ENCODE results near the gene KRT7. TPM values are rescaled to one million over a fixed set of nuclear protein-coding genes. Genes with fewer than 3 reads are reported as not detected.

KRT7 gene
- total RNA-seq, 4 donors from 2014 or later: 95.8 to 176 (median 123) TPM

GRCh38 chr12:52266514-52266913 lies 33.5 kb downstream of the KRT7 start:
- H3K36me3 ChIP-seq: no peaks in the 10 kb centered on the region

GRCh38 chr12:52267266-52267665 lies 34.2 kb downstream of the KRT7 start:
- TF ChIP-seq EP300 (IDR thresholded peaks at IDR 0.05) (no peak), POLR2A (IDR thresholded peaks at IDR 0.05) (no peak), CTCF (IDR thresholded peaks at IDR 0.05) (no peak), POLR2AphosphoS5 (IDR thresholded peaks at IDR 0.05) (no peak)
- WGBS: 100% methylated on average over 3 of the region's 3 CpGs
- DNase-seq (ENCODE audit: low spot score in 2 of 2): peak in 1 of 2 donors; percentile 31
- Histone ChIP-seq H3K4me3 (no peak overlapping the region), H3K4me1 (peaks cover 3% of the 10 kb centered on the region), H3K36me3 (no peaks in the 10 kb centered on the region), H3K9me3 (no peaks in the 10 kb centered on the region), H3K27me3 (peaks cover 17% of the 10 kb centered on the region), H3K27ac (no peak overlapping the region)

More at GRCh38 chr12:52266514-52266913, 33.5 kb downstream of the KRT7 start:
- H3K4me3 ChIP-seq: no peak overlapping the region
- H3K9me3 ChIP-seq: no peaks in the 10 kb centered on the region
- TF ChIP-seq POLR2A (IDR thresholded peaks at IDR 0.05): no peak
- TF ChIP-seq CTCF (IDR thresholded peaks at IDR 0.05): no peak
- TF ChIP-seq POLR2AphosphoS5 (IDR thresholded peaks at IDR 0.05): no peak
- TF ChIP-seq EP300 (IDR thresholded peaks at IDR 0.05): no peak
- H3K27me3 ChIP-seq: peaks cover 19% of the 10 kb centered on the region
- no peak overlapping the region for H3K27ac ChIP-seq
- 87% methylated on average over 2 of the region's 2 CpGs for WGBS
- H3K4me1 ChIP-seq: peaks cover 3% of the 10 kb centered on the region
- DNase-seq (ENCODE audit: low spot score in 2 of 2): peak in 1 of 2 donors; percentile 55

GRCh38 chr12:52267699-52268098 lies 34.7 kb downstream of the KRT7 start:
- TF ChIP-seq CTCF (IDR thresholded peaks at IDR 0.05) (no peak), POLR2AphosphoS5 (IDR thresholded peaks at IDR 0.05) (no peak), POLR2A (IDR thresholded peaks at IDR 0.05) (no peak), EP300 (IDR thresholded peaks at IDR 0.05) (no peak)
- Histone ChIP-seq H3K4me1 (peaks cover 3% of the 10 kb centered on the region), H3K36me3 (no peaks in the 10 kb centered on the region), H3K9me3 (no peaks in the 10 kb centered on the region), H3K27ac (no peak overlapping the region), H3K4me3 (no peak overlapping the region), H3K27me3 (peaks cover 13% of the 10 kb centered on the region)
- peak in 1 of 2 donors; percentile 43 for DNase-seq (ENCODE audit: low spot score in 2 of 2)
- WGBS: 70% methylated on average over 3 of the region's 3 CpGs

- no peak for DNase-seq (ENCODE audit: low spot score in 2 of 2)
- Histone ChIP-seq H3K4me1 (peaks cover 3% of the 10 kb centered on the region), H3K27me3 (peaks cover 12% of the 10 kb centered on the region), H3K27ac (peak overlapping the region; percentile 24), H3K36me3 (no peaks in the 10 kb centered on the region), H3K9me3 (no peaks in the 10 kb centered on the region), H3K4me3 (no peak overlapping the region)
- 66% methylated on average over 2 of the region's 2 CpGs for WGBS
- TF ChIP-seq EP300 (IDR thresholded peaks at IDR 0.05) (no peak), POLR2AphosphoS5 (IDR thresholded peaks at IDR 0.05) (no peak)
Measured at GRCh38 chr12:52268212-52268611, 35.2 kb downstream of the KRT7 start.

GRCh38 chr12:52270541-52271070 lies 37.6 kb downstream of the KRT7 start:
- H3K27ac ChIP-seq: no peak overlapping the region
- peak in 1 of 2 donors; percentile 58 for DNase-seq (ENCODE audit: low spot score in 2 of 2)
- no peaks in the 10 kb centered on the region for H3K36me3 ChIP-seq
- peaks cover 8% of the 10 kb centered on the region for H3K27me3 ChIP-seq
- no peaks in the 10 kb centered on the region for H3K4me1 ChIP-seq
- WGBS: 89% methylated on average over 6 of the region's 6 CpGs
- TF ChIP-seq POLR2AphosphoS5 (IDR thresholded peaks at IDR 0.05): no peak
- no peak for TF ChIP-seq POLR2A (IDR thresholded peaks at IDR 0.05)
- TF ChIP-seq CTCF (IDR thresholded peaks at IDR 0.05): no peak
- TF ChIP-seq EP300 (IDR thresholded peaks at IDR 0.05): no peak
- no peaks in the 10 kb centered on the region for H3K9me3 ChIP-seq
- no peak overlapping the region for H3K4me3 ChIP-seq

- Histone ChIP-seq H3K4me1 (no peaks in the 10 kb centered on the region), H3K27ac (no peak overlapping the region), H3K9me3 (no peaks in the 10 kb centered on the region), H3K27me3 (peaks cover 8% of the 10 kb centered on the region), H3K36me3 (no peaks in the 10 kb centered on the region), H3K4me3 (no peak overlapping the region)
- WGBS: 94% methylated on average over 1 of the region's 1 CpG
- no peak for DNase-seq (ENCODE audit: low spot score in 2 of 2)
- TF ChIP-seq POLR2A (IDR thresholded peaks at IDR 0.05): no peak
- TF ChIP-seq POLR2AphosphoS5 (IDR thresholded peaks at IDR 0.05): no peak
- TF ChIP-seq CTCF (IDR thresholded peaks at IDR 0.05): no peak
- no peak for TF ChIP-seq EP300 (IDR thresholded peaks at IDR 0.05)
Measured at GRCh38 chr12:52271158-52271557, 38.1 kb downstream of the KRT7 start.

Data from suprapubic skin (tissue), 4 donors.